GM12875 (cell line): ENCODE measurements around the gene PTCD3.

Source experiments
- H3K4me3 ChIP-seq: one replicate; pipeline ENCODE4 v1.5.1; 2011; ENCODE audit warnings: low read depth, low read length, control low read depth
- TF ChIP-seq, protein P1 (sequence below): IDR thresholded peaks from 2 replicates; pipeline ENCODE4 v1.5.1; 2011; ENCODE audit warnings: low read depth, mild to moderate bottlenecking, control low read depth, inconsistent platforms, low read length, moderate library complexity, borderline replicate concordance; ENCODE audit not compliant: insufficient read depth

The PTCD3 gene

GRCh38 chr2:86186431-86186830, 80.4 kb downstream of the PTCD3 start:
- H3K4me3 ChIP-seq = no peak overlapping the region
- TF ChIP-seq, protein P1, sequence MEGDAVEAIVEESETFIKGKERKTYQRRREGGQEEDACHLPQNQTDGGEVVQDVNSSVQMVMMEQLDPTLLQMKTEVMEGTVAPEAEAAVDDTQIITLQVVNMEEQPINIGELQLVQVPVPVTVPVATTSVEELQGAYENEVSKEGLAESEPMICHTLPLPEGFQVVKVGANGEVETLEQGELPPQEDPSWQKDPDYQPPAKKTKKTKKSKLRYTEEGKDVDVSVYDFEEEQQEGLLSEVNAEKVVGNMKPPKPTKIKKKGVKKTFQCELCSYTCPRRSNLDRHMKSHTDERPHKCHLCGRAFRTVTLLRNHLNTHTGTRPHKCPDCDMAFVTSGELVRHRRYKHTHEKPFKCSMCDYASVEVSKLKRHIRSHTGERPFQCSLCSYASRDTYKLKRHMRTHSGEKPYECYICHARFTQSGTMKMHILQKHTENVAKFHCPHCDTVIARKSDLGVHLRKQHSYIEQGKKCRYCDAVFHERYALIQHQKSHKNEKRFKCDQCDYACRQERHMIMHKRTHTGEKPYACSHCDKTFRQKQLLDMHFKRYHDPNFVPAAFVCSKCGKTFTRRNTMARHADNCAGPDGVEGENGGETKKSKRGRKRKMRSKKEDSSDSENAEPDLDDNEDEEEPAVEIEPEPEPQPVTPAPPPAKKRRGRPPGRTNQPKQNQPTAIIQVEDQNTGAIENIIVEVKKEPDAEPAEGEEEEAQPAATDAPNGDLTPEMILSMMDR = no peak

DNA sequence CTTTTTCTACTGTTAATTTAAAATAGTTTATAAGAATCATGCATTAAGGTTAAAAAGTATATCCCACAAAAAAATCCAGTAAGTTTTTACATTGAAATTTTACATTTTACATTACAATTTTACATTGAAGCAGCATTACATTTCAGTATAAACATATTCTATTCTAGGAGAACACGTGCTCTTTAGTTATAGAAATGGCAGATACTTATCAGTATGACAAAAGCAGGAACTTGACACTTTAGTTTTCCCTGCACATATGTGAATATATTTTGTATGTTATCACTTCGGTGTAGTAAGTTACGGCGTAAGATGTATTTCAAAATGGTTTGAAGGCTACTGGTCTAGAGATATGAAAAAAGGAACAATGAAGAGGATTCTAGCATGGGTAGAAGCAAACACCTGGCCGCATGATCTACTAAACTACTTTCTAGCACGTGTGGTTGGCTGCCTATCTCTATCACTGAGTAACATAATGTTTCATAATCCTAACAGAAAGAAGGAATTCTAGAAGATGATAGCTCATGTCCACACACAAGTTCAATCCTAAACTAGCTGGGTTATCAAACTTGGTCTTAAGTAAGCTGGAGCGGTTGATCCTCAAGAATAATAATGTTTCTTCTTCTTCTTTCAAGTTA, 83.9 kb downstream of the PTCD3 start:
- TF ChIP-seq, protein P1 = no peak
- H3K4me3 ChIP-seq = no peak overlapping the region
